Measurements from ENCODE around the gene FKBP3. TPM values are rescaled to one million over a fixed set of nuclear protein-coding genes. Genes with fewer than 3 reads are reported as not detected.
A peak's percentile ranks its signal among the peaks of the same experiment; 100 is the strongest.

Gene FKBP3
- total and polyA plus RNA-seq, 2 of the 13 experiments (the other 11 are each of a cell fraction or from before 2014, with no cell fraction given), result 57.0 to 87.6 TPM

DNA sequence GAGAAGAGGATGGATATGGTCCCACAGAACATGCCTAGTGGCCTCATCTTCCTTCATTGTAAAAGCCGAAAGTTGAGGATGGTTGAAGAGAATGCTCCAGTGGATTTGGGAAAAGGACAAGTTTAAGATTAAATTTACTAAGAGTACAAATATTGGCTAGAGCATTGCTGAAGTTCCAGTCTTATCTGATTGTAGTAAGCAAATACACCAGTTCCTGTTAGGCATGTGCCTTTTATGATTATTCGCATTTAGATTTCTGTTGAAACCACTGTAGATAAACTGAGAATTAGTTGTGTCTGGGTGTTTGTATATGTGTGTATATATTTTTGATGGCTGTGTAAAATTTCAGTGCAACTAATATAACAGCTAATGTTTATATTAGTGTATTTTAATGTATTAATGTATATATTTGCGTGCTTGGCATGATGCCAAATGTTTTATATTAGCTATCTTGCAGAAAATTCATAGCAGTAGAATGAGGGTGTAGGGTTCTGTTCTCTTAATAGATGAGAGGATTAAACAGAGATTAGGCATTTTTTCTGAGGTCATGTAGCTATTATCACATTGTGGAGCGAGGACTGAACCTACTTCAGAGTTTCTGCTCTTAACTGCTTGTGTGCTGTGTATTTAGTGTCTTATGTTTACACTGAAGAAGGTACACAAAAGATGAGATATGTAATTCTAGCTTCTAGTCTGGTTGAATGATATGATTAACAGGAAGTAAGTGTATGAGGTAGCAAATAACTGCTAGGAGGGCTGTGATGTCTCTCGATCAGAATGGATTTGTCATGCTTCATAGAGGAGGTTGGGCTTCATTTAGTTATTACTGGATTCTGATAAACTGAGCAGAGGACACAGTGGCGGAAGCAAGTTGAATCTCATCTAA lies 21.1 kb downstream of the FKBP3 start (continued):
- TF ChIP-seq, protein P1, sequence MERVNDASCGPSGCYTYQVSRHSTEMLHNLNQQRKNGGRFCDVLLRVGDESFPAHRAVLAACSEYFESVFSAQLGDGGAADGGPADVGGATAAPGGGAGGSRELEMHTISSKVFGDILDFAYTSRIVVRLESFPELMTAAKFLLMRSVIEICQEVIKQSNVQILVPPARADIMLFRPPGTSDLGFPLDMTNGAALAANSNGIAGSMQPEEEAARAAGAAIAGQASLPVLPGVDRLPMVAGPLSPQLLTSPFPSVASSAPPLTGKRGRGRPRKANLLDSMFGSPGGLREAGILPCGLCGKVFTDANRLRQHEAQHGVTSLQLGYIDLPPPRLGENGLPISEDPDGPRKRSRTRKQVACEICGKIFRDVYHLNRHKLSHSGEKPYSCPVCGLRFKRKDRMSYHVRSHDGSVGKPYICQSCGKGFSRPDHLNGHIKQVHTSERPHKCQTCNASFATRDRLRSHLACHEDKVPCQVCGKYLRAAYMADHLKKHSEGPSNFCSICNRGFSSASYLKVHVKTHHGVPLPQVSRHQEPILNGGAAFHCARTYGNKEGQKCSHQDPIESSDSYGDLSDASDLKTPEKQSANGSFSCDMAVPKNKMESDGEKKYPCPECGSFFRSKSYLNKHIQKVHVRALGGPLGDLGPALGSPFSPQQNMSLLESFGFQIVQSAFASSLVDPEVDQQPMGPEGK (CRISPR knock-in tag; IDR thresholded peaks at IDR 0.05), result no peak
- peak; percentile 47; the same call in 1 of the 2 replicates for TF ChIP-seq MBD4 (IDR thresholded peaks at IDR 0.05; ENCODE audit: borderline replicate concordance, low read length)
- TF ChIP-seq TEAD2 (CRISPR knock-in tag; IDR thresholded peaks at IDR 0.05), result no peak
- no peak for TF ChIP-seq PRMT3 (CRISPR knock-in tag; IDR thresholded peaks at IDR 0.05; ENCODE audit: borderline replicate concordance, low read depth)
- TF ChIP-seq AKNA (CRISPR knock-in tag; IDR thresholded peaks at IDR 0.05; ENCODE audit: borderline replicate concordance), result no peak
- no peak for TF ChIP-seq KDM3A (CRISPR knock-in tag; IDR thresholded peaks at IDR 0.05; ENCODE audit: low read depth)
- TF ChIP-seq ZFP36L1 (CRISPR knock-in tag; IDR thresholded peaks at IDR 0.05), result 0 out of 2 replicates have a peak, but pooled peaks have one; percentile 41
- TF ChIP-seq, protein P2, sequence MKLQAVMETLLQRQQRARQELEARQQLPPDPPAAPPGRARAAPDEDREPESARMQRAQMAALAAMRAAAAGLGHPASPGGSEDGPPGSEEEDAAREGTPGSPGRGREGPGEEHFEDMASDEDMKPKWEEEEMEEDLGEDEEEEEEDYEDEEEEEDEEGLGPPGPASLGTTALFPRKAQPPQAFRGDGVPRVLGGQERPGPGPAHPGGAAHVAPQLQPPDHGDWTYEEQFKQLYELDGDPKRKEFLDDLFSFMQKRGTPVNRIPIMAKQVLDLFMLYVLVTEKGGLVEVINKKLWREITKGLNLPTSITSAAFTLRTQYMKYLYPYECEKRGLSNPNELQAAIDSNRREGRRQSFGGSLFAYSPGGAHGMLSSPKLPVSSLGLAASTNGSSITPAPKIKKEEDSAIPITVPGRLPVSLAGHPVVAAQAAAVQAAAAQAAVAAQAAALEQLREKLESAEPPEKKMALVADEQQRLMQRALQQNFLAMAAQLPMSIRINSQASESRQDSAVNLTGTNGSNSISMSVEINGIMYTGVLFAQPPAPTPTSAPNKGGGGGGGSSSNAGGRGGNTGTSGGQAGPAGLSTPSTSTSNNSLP (IDR thresholded peaks at IDR 0.05; ENCODE audit: low read depth, low read length), result 0 out of 2 replicates have a peak, but pooled peaks have one; percentile 17
- no peak for TF ChIP-seq ZNF503 (CRISPR knock-in tag; IDR thresholded peaks at IDR 0.05)
- TF ChIP-seq ZNF616 (CRISPR knock-in tag; IDR thresholded peaks at IDR 0.05; ENCODE audit: low read depth), result no peak
- no peak for TF ChIP-seq YEATS2 (CRISPR knock-in tag; IDR thresholded peaks at IDR 0.05; ENCODE audit: borderline replicate concordance)
- no peak for TF ChIP-seq ZNF607 (CRISPR knock-in tag; IDR thresholded peaks at IDR 0.05; ENCODE audit: borderline replicate concordance)
- no peak for TF ChIP-seq ZNF605 (CRISPR knock-in tag; IDR thresholded peaks at IDR 0.05)
- no peak for TF ChIP-seq ATM (IDR thresholded peaks at IDR 0.05; ENCODE audit: borderline replicate concordance)
- TF ChIP-seq NCOA5 (CRISPR knock-in tag; IDR thresholded peaks at IDR 0.05), result no peak
- no peak for TF ChIP-seq SOX13 (IDR thresholded peaks at IDR 0.05)
- TF ChIP-seq SOX13 (CRISPR knock-in tag; conservative IDR thresholded peaks at IDR 0.05 in 1 of 2, IDR thresholded peaks at IDR 0.05 in 1 of 2), result peak in 1 of 2 experiments; percentile 59; a peak in 1 of 4 replicates
